B cell (primary cell): ENCODE results near the gene PCDHGA5.

Experiments
- EZH2 ChIP-seq: IDR thresholded peaks from 2 replicates; pipeline ENCODE4 v1.6.1; 2012; ENCODE audit warnings: borderline replicate concordance, low read depth, mild to moderate bottlenecking, moderate library complexity, low read length; ENCODE audit not compliant: insufficient read depth, poor library complexity, severe bottlenecking
- TF ChIP-seq, protein P1 (sequence below): fragments of 200-600 bp; IDR thresholded peaks from one replicate; pipeline ENCODE4 v1.8.0; 2022; ENCODE audit warnings: antibody characterized with exemption, mild to moderate bottlenecking

DNA sequence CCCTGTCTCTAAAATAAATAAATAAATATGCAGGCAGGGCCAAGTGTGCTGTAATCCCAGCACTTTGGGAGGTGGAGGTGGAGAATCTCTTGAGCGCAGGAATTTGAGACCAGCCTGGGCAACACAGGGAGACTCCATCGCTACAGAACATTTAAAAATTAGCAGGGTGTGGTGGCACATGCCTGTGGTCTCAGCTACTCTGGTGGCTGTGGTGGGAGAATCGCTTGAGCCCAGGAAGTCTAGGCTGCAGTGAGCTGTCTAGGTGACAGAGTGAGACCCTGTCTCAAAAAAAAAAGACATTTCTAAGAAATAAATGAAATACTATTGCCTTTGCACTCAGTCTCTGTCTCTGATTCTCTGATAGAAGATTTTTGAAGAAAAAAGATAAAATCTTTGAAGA lies 47.6 kb downstream of the PCDHGA5 start:
- TF ChIP-seq, protein P1, sequence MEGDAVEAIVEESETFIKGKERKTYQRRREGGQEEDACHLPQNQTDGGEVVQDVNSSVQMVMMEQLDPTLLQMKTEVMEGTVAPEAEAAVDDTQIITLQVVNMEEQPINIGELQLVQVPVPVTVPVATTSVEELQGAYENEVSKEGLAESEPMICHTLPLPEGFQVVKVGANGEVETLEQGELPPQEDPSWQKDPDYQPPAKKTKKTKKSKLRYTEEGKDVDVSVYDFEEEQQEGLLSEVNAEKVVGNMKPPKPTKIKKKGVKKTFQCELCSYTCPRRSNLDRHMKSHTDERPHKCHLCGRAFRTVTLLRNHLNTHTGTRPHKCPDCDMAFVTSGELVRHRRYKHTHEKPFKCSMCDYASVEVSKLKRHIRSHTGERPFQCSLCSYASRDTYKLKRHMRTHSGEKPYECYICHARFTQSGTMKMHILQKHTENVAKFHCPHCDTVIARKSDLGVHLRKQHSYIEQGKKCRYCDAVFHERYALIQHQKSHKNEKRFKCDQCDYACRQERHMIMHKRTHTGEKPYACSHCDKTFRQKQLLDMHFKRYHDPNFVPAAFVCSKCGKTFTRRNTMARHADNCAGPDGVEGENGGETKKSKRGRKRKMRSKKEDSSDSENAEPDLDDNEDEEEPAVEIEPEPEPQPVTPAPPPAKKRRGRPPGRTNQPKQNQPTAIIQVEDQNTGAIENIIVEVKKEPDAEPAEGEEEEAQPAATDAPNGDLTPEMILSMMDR = no peak
- TF ChIP-seq EZH2 = no peak
